HG02588 (cell line): Measurements from ENCODE around the gene BTN2A1.
"Not testable (repeated sequence)": the region's sequence is repeated elsewhere in the genome, so short reads cannot be mapped to it uniquely, and the experiment has no call there.

Source experiments
- ATAC-seq: cut with Tn5 transposase; IDR thresholded peaks from one replicate; pipeline ENCODE4 v1.9.1; 2021; ENCODE audit warnings: mild to moderate bottlenecking, moderate library complexity; ENCODE audit not compliant: unreplicated experiment

Gene BTN2A1

GRCh38 chr6:26432627-26433201 is 25.0 kb upstream of the BTN2A1 start:
- no peak for ATAC-seq

GRCh38 chr6:26433680-26434079 is 24.1 kb upstream of the BTN2A1 start:
- ATAC-seq: not testable (repeated sequence)

- no peak for ATAC-seq
These were observed 21.7 kb upstream of the BTN2A1 start for GRCh38 chr6:26436018-26436417.

- no peak for ATAC-seq
These were observed 20.2 kb upstream of the BTN2A1 start for GRCh38 chr6:26437550-26437949.

- ATAC-seq: no peak
These were observed 19.8 kb upstream of the BTN2A1 start for GRCh38 chr6:26438000-26438399.

- ATAC-seq: no peak
These were observed 18.3 kb upstream of the BTN2A1 start for GRCh38 chr6:26439151-26440125.

GRCh38 chr6:26440977-26441358 is 16.8 kb upstream of the BTN2A1 start:
- ATAC-seq: no peak

GRCh38 chr6:26441977-26442376 is 15.8 kb upstream of the BTN2A1 start:
- ATAC-seq: no peak

GRCh38 chr6:26445934-26446667 is 11.7 kb upstream of the BTN2A1 start:
- peak; percentile 72 for ATAC-seq

GRCh38 chr6:26447257-26447656 is 10.5 kb upstream of the BTN2A1 start:
- no peak for ATAC-seq

GRCh38 chr6:26450240-26450639 is 7.5 kb upstream of the BTN2A1 start:
- no peak for ATAC-seq

- ATAC-seq: no peak
These were observed 5.0 kb upstream of the BTN2A1 start for GRCh38 chr6:26452631-26453235.

- no peak for ATAC-seq
These were observed 3.1 kb upstream of the BTN2A1 start for GRCh38 chr6:26454631-26455030.

GRCh38 chr6:26455357-26455970 is 2.3 kb upstream of the BTN2A1 start:
- ATAC-seq: no peak

- ATAC-seq: peak; percentile 19
These were observed 420 bp upstream of the BTN2A1 start for GRCh38 chr6:26457264-26457805.

GRCh38 chr6:26459023-26459810 is 1.5 kb downstream of the BTN2A1 start:
- ATAC-seq: no peak

- ATAC-seq: not testable (repeated sequence)
These were observed 3.6 kb downstream of the BTN2A1 start for GRCh38 chr6:26461353-26461752.

GRCh38 chr6:26464014-26464413 is 6.3 kb downstream of the BTN2A1 start:
- no peak for ATAC-seq

GRCh38 chr6:26464416-26465131 is 6.8 kb downstream of the BTN2A1 start:
- no peak for ATAC-seq
